Measurements from ENCODE around the gene PANK2.
"Not testable (repeated sequence)": the region's sequence is repeated elsewhere in the genome, so short reads cannot be mapped to it uniquely, and the experiment has no call there.

Gene PANK2

DNA sequence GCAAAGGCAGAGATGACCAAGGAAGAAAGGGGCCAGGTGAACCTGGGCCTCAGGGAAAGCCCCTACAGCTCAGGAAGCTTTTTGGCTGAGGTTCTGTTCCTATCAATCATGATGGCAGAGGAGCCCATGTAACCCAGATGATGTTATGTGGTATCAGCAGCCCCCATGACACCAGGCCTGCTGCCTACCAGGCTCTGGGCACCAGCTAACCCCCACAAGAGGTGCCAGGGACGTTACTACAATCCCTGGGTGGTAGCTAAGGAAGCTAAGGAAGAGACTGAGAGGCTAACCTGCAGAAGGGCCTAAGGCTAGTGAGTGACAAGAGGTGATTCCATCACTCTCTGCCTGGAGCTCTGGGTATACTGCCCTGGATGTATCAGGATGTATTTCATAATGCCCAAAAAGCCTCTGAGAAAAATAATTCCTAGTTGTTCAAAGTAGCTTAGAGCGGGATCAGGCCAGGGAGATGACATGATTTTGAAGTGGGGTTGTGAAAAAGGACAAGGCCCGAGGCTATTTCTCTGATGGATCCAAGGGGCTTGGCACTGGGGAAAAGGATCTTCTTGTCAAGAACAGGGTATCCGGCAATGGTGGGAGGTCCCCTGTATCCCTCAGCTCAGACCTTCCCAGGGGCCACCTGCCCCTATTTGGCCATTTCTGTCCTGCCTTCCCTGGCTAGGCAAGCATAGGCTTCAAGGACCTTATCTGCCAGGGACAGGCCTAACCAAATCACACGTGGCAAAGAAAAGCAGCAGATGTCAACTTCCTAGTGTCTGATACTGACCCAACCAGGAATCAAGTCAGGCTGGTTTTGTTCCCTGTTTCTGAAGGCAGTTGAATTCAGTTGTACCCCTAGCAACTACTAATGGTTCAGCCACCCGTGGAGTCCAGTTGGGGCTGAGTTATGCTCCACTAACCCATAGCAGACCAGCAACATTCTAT is 41.3 kb downstream of the PANK2 start:
- no peak for DNase-seq

DNA sequence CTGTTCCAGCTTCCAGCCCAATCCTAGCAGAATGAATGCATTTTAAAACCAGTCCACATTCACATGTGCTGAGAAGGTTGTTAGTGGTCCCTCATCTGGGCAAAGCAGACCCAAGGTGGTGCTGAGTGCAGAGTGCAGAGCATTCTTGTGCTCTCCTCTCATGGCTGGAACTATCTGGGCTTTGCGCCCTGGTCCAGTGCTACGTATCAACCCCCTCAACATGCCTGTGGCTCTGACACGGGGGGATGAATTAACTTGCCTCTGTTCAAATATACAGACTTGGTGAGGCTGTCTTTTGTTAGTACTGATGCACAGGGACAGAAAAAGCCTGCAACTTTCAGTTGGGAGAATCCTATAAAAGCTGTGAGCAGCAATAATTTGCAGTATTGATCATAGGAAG is 42.5 kb downstream of the PANK2 start:
- no peak for DNase-seq

DNA sequence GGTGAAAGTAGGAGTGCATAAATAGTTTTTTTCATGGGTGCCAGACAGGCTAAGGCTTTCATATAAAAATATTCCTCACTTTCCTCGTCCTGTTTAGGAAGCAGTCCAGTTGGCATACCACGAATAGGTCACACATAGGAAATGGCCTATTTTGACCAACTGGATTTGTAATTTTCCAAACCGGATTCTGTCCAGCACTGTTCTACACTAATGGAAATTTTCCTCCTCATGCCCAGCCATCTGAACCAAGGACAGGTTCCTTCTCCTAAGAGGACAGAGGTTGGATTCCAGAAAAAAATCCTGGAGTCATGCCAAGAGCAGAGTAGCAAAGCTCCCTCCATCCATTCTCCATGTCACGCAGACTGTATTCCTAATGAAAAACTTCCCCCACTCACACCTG is 43.1 kb downstream of the PANK2 start:
- DNase-seq: no peak

DNA sequence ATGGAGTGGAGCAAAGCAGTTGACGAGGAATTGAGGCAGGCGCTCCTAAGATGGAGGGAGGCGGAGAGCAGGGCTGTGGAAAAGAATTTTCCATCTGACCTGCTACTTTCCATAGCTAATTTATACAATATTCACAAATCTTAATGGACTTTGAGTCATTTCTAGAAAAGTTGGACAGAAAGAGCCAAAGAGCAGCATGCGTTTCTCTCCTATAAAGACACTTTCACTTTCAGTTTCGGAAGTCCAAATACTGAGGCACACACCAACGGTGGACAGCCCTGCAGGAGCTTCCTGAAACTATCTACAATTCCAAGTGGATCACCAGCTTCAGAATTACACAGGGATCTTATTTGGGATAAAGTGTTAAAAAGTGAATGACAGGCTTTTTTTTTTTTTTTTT is 43.5 kb downstream of the PANK2 start:
- no peak for DNase-seq

DNA sequence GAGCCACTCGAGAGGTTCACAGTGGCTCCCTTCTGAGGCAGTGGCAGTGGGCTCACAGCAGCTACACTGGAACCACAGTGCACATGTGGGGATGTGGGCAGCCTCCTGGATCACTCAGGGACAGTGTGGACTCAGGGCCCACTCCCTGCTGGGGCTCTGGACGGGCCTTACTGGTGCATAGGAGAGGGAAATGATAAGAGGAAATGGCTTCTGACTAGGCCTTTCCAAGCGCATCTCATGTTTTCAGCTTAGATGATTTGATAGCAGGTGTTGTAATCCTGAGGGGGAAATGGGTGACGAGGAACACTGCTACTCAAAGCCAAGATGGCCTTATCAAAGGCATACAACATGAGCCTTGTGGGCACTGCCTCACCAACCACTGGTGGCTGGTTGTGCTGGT is 44.0 kb downstream of the PANK2 start:
- DNase-seq: no peak

DNA sequence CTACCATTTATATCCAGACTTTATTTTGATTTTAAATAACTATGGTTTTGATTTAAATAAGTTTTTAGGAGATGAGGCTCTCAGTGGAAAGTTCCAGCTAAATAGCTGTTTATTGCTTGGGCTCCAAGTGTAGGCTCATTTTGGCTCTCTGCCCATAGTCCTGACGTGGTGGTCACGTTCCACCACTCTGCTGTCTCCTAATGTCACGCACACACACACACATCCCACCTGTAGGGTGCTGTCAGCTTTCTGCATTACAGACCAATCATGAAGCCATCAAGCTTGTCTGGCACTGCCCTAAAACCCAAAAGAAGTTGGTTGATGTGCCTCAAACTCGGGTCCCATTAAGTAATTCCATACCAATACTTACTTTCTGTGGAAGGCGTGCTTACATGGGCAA is 45.4 kb downstream of the PANK2 start:
- no peak for DNase-seq

DNA sequence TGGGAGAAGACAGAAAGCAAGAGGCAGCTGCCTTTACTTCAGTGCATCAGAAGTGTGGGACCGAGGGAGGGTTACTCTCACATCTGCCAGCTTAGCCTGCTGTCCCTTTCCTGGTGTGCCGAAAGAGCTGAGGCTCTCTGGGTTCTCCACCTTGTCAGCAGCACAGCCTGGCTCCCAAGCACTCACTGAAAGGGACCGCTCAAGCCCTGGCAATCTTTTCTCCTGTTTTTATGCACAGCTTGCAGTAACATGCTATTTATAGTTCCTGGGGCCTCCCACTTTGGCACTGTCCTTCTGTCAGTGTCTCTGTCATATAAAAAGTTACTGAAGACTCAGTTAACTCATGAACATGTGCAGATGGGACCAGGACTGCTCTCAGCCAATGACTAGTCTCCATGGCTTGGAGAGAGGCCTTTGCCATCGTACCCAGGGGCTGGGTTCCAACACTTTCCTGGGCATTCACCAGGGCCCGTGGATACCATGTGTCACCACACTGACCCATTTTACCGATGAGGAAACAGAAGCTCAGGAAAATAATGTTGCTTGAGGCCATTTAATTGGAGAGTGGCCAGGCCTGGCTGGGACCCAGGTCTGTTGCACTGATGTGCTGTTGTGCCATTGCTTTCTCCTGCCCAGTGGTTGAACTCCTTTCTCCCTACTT is 46.2 kb downstream of the PANK2 start:
- no peak for DNase-seq

DNA sequence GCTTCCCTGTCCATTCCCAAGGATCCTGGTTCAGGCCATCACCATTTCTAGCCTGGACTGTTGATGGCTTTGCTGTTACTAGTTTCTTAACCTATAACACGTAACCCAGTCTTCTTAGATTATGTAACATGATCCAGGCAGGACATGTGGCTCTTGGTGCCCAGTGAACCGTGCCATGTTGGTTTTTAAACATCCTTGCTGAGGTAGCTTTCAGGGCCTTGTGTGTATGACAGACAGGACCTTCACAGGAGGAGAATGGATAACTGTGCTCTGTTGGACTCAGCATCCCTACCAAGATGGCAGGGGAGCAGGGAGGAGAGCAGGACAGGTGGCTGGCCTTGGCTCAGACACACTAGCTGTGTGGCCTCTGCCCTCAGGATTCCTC is 46.8 kb downstream of the PANK2 start:
- no peak for DNase-seq

DNA sequence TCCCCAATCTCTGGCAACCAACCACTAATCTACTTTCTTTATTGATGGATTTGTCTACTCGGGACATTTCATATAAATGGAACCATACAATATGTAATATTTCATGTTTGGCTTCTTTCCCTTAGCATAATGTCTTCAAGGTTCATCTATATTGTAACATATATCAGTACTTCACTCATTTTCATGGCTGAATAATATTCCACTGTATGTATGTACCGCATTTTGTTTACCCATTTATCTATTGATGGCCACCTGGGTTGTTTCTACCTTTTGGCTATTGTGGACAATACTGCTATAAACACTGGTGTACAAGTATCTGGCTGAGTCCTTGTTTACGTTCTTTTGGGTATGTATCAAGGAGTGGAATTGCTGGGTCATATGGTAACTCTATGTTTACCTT is 48.4 kb downstream of the PANK2 start:
- no peak for DNase-seq

DNA sequence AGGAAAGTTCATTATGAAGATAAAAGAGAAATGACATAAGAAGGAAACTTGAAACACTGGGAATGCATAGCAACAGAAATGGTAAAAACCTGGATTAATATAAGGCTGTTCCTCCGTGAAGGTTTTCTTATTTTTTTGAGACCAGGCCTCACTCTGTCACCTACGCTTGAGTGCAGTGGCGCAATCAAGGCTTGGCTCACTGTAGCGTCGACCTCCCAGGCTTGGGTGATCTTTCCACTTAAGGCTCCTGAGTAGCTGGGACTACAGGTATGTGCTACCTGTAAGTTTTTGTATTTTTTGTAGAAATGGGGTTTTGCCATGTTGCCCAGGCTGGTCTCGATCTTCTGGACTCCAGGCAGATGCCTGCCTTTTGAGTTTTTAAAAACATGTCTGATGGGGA is 51.7 kb downstream of the PANK2 start:
- no peak for DNase-seq

DNA sequence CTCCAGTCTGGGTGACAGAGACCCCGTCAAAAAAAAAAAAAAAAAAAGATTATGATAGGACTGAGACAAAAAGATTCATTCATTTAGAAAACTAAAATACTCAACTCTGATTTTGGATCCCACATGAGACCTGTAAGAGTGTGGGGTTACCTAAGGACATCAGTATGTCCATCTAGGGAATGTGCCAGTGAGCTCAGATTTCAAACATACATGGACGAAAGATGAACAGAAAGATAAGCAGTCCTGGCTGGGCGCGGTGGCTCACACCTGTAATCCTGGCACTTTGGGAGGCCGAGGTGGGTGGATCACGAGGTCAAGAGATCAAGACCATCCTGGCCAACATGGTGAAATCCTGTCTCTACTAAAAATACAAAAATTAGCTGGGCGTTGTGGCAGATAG is 57.5 kb downstream of the PANK2 start:
- not testable (repeated sequence) for DNase-seq

DNA sequence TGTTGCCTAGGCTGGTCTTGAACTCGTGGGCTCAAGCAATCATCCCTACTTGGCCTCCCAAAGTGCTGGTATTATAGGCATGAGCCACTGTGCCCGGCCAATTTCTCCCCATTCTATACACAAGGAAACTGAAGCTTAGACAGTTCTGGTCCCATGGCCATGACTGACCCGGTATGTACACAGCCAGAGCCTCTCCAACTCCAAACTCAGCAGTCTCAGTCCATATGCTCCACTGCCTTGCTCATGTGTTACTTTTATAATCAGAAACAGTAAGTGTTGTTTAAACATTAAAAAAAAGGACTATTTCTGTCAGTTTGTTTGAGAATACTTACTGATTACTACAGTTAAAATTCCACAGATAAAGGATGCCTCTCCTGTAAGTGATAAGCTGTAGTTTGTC is 75.5 kb downstream of the PANK2 start:
- no peak for DNase-seq

DNA sequence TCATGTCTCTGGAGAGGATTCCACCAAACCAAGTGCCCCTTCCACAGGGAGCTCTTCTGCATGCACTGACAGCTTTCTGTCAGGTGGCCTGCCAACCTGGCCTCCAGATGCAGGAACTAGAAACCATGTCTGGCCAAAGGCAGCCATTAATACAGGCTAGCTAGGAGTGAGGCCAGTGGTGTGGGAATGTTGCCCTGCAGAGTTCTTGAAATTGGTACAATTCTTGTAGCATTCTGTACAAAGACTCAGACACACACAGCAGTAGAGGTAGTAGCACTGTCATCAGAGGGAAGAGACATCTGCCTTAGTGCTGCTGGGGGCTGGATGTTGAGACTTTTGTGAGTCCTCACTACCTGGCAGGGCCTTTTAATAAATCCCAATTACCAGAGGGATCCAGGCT is 77.4 kb downstream of the PANK2 start:
- no peak for DNase-seq

DNA sequence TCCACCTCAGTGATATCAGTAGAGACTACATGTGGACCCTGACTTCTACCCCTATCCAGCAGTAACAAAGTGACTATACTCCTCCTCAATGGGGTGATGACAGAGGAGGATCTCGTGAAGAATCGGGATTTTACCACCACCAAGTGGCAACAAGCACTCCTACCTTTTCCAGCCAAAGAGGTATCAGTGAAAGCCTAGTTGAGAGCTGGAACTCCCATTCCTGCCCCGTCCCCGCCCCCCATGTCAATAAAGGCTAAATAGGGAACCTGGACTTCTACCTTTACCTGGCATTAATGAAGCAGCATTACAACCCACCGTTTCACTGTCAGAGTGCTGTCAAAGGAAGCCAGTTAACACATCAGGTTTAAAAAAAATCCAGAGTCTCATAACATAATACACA is 80.8 kb downstream of the PANK2 start:
- no peak for DNase-seq

DNA sequence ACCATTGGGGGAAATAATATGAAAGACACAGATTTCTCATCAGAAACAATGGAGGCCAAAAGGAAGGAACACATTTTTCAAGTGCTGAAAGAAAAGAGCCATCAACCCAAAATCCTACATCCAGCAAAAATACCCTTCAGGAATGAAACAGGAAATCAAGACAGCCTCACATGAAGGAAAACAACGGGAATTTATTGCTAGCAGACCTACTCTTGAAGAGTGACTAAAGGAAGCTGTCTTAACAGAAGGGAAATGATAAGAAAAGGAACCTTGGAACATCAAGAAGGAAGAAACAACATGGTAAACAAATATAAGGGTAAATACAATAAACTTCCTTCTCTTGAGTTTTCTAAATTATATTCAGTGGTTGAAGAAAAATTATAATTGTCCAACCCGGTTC is 82.0 kb downstream of the PANK2 start:
- DNase-seq: no peak

DNA sequence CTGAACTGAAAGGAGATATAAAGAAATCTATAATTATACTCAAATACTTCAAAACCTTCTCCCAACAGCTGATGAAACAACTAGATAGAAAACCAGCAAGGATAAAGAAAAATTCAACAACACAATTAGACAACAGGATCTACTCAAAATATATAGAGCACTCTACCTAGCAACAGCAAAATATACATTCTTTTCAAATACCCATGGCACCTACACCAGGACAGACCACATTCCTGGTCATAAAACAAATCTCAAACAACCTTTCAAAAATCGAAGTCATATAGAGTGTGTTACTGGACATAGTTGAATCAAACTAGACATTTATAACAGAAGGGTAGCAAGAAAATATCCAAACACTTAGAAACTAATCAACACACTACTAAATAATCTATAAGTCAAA is 83.0 kb downstream of the PANK2 start:
- DNase-seq: no peak

DNA sequence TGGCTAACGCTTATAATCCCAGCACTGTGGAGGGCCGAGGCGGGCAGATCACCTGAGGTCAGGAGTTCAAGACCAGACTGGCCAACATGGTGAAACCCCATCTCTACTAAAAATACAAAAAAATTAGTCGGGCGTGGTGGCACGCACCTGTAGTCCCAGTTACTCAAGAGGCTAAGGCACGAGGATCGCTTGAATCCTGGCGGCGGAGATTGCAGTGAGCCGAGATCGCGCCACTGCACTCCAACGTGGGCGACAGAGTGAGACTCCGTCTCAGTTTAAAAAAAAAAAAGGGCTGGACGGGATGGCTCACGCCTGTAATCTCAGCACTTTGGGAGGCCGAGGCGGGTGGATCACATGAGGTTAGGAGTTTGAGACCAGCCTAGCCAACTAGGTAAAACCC is 83.4 kb downstream of the PANK2 start:
- not testable (repeated sequence) for DNase-seq

DNA sequence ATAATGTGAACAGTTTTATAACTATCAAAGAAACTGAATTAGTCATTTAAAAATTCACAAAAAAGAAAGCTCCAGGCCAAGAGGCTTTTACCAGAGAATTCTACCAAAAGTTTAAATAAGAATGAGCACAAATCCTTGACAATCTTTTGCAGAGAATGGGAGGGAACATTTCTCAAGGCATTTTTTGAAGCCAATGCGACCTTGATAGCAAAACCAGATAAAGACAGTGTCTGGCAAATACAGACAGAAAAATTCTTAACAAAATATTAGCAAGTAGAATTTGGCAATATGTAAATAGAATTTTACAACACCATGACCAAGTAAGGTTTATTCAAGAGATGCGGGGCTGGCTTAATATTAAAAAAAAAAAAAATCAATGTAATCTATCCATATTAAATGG is 84.5 kb downstream of the PANK2 start:
- DNase-seq: no peak

DNA sequence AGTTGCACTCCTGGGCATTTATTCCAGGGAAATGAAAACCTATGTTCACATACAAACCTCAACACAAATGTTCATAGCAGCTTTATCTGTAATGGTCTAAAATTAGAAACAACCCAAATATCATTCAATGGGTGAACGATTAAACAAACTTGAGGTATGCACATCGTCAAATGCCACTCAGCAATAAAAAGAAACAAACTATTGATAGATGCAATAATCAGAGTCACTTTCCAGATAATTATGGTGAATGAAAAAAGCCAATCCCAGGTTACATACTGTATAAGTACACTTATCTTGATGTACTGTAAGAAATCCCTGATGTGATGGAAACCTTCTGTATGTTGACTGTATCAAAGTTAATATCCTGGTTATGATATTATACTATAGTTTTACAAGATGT is 87.3 kb downstream of the PANK2 start:
- DNase-seq: no peak
